ENCODE results near the gene OVOL3.

Gene OVOL3

GRCh38 chr19:36113894-36114720 is 3.2 kb downstream of the OVOL3 start:
- H3K27ac ChIP-seq (ENCODE audit: low read depth, low read length) = peak overlapping the region; percentile 84
- peaks cover 0 to 42% (median 32%) of the 10 kb centered on the region in 5 donors for H3K36me3 ChIP-seq (ENCODE audit: control insufficient read depth in 5 of 5, insufficient read depth in 5 of 5, low read length in 5 of 5)
- no peaks in the 10 kb centered on the region for H3K9me3 ChIP-seq (ENCODE audit: control insufficient read depth in 5 of 5, low read length in 5 of 5)
- H3K4me3 ChIP-seq (ENCODE audit: low read depth in 1 of 5, low read length in 5 of 5) = peak overlapping the region; percentile 78 to 92 (median 88)
- peaks cover 8 to 30% (median 23%) of the 10 kb centered on the region in 5 donors for H3K4me1 ChIP-seq (ENCODE audit: control insufficient read depth in 5 of 5, insufficient read depth in 5 of 5, low read length in 5 of 5)
- H3K27me3 ChIP-seq (ENCODE audit: control insufficient read depth in 5 of 5, insufficient read depth in 4 of 5, low read length in 5 of 5) = no peaks in the 10 kb centered on the region
- H3K9ac ChIP-seq (ENCODE audit: low read length in 5 of 5) = peak overlapping the region; percentile 85 to 89 (median 86)

GRCh38 chr19:36114721-36115452 is 3.9 kb downstream of the OVOL3 start, which contains the start of gene POLR2I:
Gene POLR2I, minus strand, starts transcription at chr19:36114875. Its CDS starts 19 bp downstream, at chr19:36114856.
- Histone ChIP-seq H3K36me3 (ENCODE audit: control insufficient read depth in 5 of 5, insufficient read depth in 5 of 5, low read length in 5 of 5) (peaks cover 0 to 47% (median 34%) of the 10 kb centered on the region in 5 donors), H3K9ac (ENCODE audit: low read length in 5 of 5) (peak within 1 kb of the TSS; percentile 85 to 89 (median 86)), H3K27me3 (ENCODE audit: control insufficient read depth in 5 of 5, insufficient read depth in 4 of 5, low read length in 5 of 5) (no peaks in the 10 kb centered on the region), H3K27ac (ENCODE audit: low read depth, low read length) (peak within 1 kb of the TSS; percentile 84), H3K4me3 (ENCODE audit: low read depth in 1 of 5, low read length in 5 of 5) (peak within 1 kb of the TSS; percentile 78 to 92 (median 88)), H3K9me3 (ENCODE audit: control insufficient read depth in 5 of 5, low read length in 5 of 5) (no peaks in the 10 kb centered on the region), H3K4me1 (ENCODE audit: control insufficient read depth in 5 of 5, insufficient read depth in 5 of 5, low read length in 5 of 5) (peaks cover 8 to 30% (median 23%) of the 10 kb centered on the region in 5 donors)

- Histone ChIP-seq H3K9me3 (ENCODE audit: control insufficient read depth in 5 of 5, low read length in 5 of 5) (no peaks in the 10 kb centered on the region), H3K4me1 (ENCODE audit: control insufficient read depth in 5 of 5, insufficient read depth in 5 of 5, low read length in 5 of 5) (peaks cover 8 to 30% (median 23%) of the 10 kb centered on the region in 5 donors), H3K27me3 (ENCODE audit: control insufficient read depth in 5 of 5, insufficient read depth in 4 of 5, low read length in 5 of 5) (no peaks in the 10 kb centered on the region), H3K9ac (ENCODE audit: low read length in 5 of 5) (peak within 1 kb of the TSS; percentile 85 to 89 (median 86)), H3K36me3 (ENCODE audit: control insufficient read depth in 5 of 5, insufficient read depth in 5 of 5, low read length in 5 of 5) (peaks cover 0 to 49% (median 36%) of the 10 kb centered on the region in 5 donors), H3K27ac (ENCODE audit: low read depth, low read length) (peak within 1 kb of the TSS; percentile 84), H3K4me3 (ENCODE audit: low read depth in 1 of 5, low read length in 5 of 5) (peak within 1 kb of the TSS; percentile 78 to 92 (median 88))
Observed at GRCh38 chr19:36115453-36116343, 4.8 kb downstream of the OVOL3 start, which contains the start of gene TBCB. Gene TBCB, plus strand, starts transcription at chr19:36115468. Its CDS starts 93 bp downstream, at chr19:36115561.

- Histone ChIP-seq H3K27ac (ENCODE audit: low read depth, low read length) (peak overlapping the region; percentile 46), H3K36me3 (ENCODE audit: control insufficient read depth in 5 of 5, insufficient read depth in 5 of 5, low read length in 5 of 5) (peaks cover 0 to 47% (median 36%) of the 10 kb centered on the region in 5 donors), H3K9ac (ENCODE audit: low read length in 5 of 5) (peak overlapping the region in 2 of 5 donors; percentile 57 to 69), H3K9me3 (ENCODE audit: control insufficient read depth in 5 of 5, low read length in 5 of 5) (no peaks in the 10 kb centered on the region), H3K4me3 (ENCODE audit: low read depth in 1 of 5, low read length in 5 of 5) (peak overlapping the region; percentile 69 to 92 (median 87)), H3K27me3 (ENCODE audit: control insufficient read depth in 5 of 5, insufficient read depth in 4 of 5, low read length in 5 of 5) (no peaks in the 10 kb centered on the region), H3K4me1 (ENCODE audit: control insufficient read depth in 5 of 5, insufficient read depth in 5 of 5, low read length in 5 of 5) (peaks cover 8 to 30% (median 23%) of the 10 kb centered on the region in 5 donors)
Observed at GRCh38 chr19:36116344-36116637, 5.3 kb downstream of the OVOL3 start.

GRCh38 chr19:36120092-36120983 is 9.4 kb downstream of the OVOL3 start:
- Histone ChIP-seq H3K9ac (ENCODE audit: low read length in 5 of 5) (no peak overlapping the region), H3K27me3 (ENCODE audit: control insufficient read depth in 5 of 5, insufficient read depth in 4 of 5, low read length in 5 of 5) (no peaks in the 10 kb centered on the region), H3K9me3 (ENCODE audit: control insufficient read depth in 5 of 5, low read length in 5 of 5) (no peaks in the 10 kb centered on the region), H3K4me1 (ENCODE audit: control insufficient read depth in 5 of 5, insufficient read depth in 5 of 5, low read length in 5 of 5) (peaks cover 6 to 13% (median 9%) of the 10 kb centered on the region in 5 donors), H3K36me3 (ENCODE audit: control insufficient read depth in 5 of 5, insufficient read depth in 5 of 5, low read length in 5 of 5) (peaks cover 0 to 66% (median 51%) of the 10 kb centered on the region in 5 donors), H3K27ac (ENCODE audit: low read depth, low read length) (no peak overlapping the region), H3K4me3 (ENCODE audit: low read depth in 1 of 5, low read length in 5 of 5) (no peak overlapping the region)

GRCh38 chr19:36120984-36121358 is 10.0 kb downstream of the OVOL3 start:
- H3K36me3 ChIP-seq (ENCODE audit: control insufficient read depth in 5 of 5, insufficient read depth in 5 of 5, low read length in 5 of 5) = peaks cover 0 to 73% (median 57%) of the 10 kb centered on the region in 5 donors

GRCh38 chr19:36121486-36122124 is 10.7 kb downstream of the OVOL3 start:
- no peak overlapping the region for H3K27ac ChIP-seq (ENCODE audit: low read depth, low read length)
- peaks cover 0 to 74% (median 57%) of the 10 kb centered on the region in 5 donors for H3K36me3 ChIP-seq (ENCODE audit: control insufficient read depth in 5 of 5, insufficient read depth in 5 of 5, low read length in 5 of 5)
- H3K4me1 ChIP-seq (ENCODE audit: control insufficient read depth in 5 of 5, insufficient read depth in 5 of 5, low read length in 5 of 5) = peaks cover 0 to 3% (median 0%) of the 10 kb centered on the region in 5 donors
- no peak overlapping the region for H3K9ac ChIP-seq (ENCODE audit: low read length in 5 of 5)
- H3K27me3 ChIP-seq (ENCODE audit: control insufficient read depth in 5 of 5, insufficient read depth in 4 of 5, low read length in 5 of 5) = no peaks in the 10 kb centered on the region
- no peak overlapping the region for H3K4me3 ChIP-seq (ENCODE audit: low read depth in 1 of 5, low read length in 5 of 5)
- H3K9me3 ChIP-seq (ENCODE audit: control insufficient read depth in 5 of 5, low read length in 5 of 5) = no peaks in the 10 kb centered on the region

More at GRCh38 chr19:36120984-36121358, 10.0 kb downstream of the OVOL3 start:
- H3K4me1 ChIP-seq (ENCODE audit: control insufficient read depth in 5 of 5, insufficient read depth in 5 of 5, low read length in 5 of 5) = peaks cover 4 to 9% (median 5%) of the 10 kb centered on the region in 5 donors
- no peaks in the 10 kb centered on the region for H3K9me3 ChIP-seq (ENCODE audit: control insufficient read depth in 5 of 5, low read length in 5 of 5)
- no peak overlapping the region for H3K9ac ChIP-seq (ENCODE audit: low read length in 5 of 5)
- H3K27ac ChIP-seq (ENCODE audit: low read depth, low read length) = no peak overlapping the region
- no peak overlapping the region for H3K4me3 ChIP-seq (ENCODE audit: low read depth in 1 of 5, low read length in 5 of 5)
- H3K27me3 ChIP-seq (ENCODE audit: control insufficient read depth in 5 of 5, insufficient read depth in 4 of 5, low read length in 5 of 5) = no peaks in the 10 kb centered on the region

GRCh38 chr19:36125557-36125956 is 14.6 kb downstream of the OVOL3 start:
- Histone ChIP-seq H3K27ac (ENCODE audit: low read depth, low read length) (no peak overlapping the region), H3K4me1 (ENCODE audit: control insufficient read depth in 5 of 5, insufficient read depth in 5 of 5, low read length in 5 of 5) (peaks cover 6 to 20% (median 10%) of the 10 kb centered on the region in 5 donors), H3K9ac (ENCODE audit: low read length in 5 of 5) (no peak overlapping the region), H3K9me3 (ENCODE audit: control insufficient read depth in 5 of 5, low read length in 5 of 5) (no peaks in the 10 kb centered on the region), H3K27me3 (ENCODE audit: control insufficient read depth in 5 of 5, insufficient read depth in 4 of 5, low read length in 5 of 5) (no peaks in the 10 kb centered on the region), H3K36me3 (ENCODE audit: control insufficient read depth in 5 of 5, insufficient read depth in 5 of 5, low read length in 5 of 5) (peaks cover 0 to 51% (median 37%) of the 10 kb centered on the region in 5 donors), H3K4me3 (ENCODE audit: low read depth in 1 of 5, low read length in 5 of 5) (no peak overlapping the region)
